ENCODE data around the gene SHB. TPM values are rescaled to one million over a fixed set of nuclear protein-coding genes. Genes with fewer than 3 reads are reported as not detected.

Gene SHB
- total RNA-seq, 1 donor = 19.9 TPM

DNA sequence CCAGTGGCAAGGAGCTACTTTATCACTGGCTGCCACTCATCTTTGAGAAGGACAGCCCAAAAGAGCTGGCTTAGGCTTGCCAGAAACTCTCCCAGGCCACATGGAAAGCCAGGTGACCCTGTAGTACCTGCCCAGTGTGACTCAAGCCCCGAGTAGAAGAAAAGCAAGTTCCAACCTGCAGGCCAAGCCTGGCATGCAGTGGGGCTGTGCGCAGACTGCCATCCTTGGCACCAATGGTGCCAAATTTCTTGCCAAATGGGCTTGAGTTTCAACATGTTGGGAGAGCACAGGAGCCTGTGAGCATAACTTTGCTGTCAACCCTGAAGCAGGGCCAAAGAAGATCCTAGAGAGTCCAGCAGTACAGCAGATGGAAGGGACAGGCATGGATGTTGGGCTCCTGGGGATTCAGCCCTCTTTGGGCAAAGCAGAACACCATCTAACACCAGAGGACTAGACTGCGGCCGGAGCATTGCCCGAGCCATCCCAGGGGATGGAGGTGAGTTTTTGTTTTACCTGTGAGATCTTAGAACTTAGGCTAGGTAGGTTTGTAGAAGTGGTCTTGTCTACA lies 27.3 kb upstream of the SHB start:
- H3K4me3 ChIP-seq (ENCODE audit: low read depth, low read length) = no peak overlapping the region
- TF ChIP-seq, protein P1, sequence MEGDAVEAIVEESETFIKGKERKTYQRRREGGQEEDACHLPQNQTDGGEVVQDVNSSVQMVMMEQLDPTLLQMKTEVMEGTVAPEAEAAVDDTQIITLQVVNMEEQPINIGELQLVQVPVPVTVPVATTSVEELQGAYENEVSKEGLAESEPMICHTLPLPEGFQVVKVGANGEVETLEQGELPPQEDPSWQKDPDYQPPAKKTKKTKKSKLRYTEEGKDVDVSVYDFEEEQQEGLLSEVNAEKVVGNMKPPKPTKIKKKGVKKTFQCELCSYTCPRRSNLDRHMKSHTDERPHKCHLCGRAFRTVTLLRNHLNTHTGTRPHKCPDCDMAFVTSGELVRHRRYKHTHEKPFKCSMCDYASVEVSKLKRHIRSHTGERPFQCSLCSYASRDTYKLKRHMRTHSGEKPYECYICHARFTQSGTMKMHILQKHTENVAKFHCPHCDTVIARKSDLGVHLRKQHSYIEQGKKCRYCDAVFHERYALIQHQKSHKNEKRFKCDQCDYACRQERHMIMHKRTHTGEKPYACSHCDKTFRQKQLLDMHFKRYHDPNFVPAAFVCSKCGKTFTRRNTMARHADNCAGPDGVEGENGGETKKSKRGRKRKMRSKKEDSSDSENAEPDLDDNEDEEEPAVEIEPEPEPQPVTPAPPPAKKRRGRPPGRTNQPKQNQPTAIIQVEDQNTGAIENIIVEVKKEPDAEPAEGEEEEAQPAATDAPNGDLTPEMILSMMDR (IDR thresholded peaks at IDR 0.05; ENCODE audit: insufficient read depth, low read depth, low read length) = no peak
- DNase-seq (ENCODE audit: low read depth) = no peak

DNA sequence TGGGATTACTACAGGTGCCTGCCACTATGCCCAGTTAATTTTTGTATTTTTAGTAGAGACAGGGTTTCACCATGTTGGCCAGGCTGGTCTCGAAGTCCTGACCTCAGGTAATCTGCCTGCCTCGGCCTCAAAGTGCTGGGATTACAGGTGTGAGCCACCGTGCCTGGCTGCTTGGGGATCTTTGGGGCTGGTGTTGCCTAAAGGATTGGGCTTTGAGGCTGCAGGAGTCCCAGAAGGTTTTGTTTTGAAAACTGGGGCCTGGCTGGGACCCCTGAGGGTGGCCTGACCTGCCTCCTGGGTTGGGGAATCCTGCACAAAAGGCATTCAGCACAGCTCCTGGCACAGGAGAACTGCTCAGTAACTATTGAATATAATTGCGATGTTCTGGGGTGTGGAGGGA lies 25.1 kb upstream of the SHB start:
- no peak for DNase-seq (ENCODE audit: low read depth)
- TF ChIP-seq, protein P1 (IDR thresholded peaks at IDR 0.05; ENCODE audit: insufficient read depth, low read depth, low read length) = no peak
- H3K4me3 ChIP-seq (ENCODE audit: low read depth, low read length) = no peak overlapping the region

DNA sequence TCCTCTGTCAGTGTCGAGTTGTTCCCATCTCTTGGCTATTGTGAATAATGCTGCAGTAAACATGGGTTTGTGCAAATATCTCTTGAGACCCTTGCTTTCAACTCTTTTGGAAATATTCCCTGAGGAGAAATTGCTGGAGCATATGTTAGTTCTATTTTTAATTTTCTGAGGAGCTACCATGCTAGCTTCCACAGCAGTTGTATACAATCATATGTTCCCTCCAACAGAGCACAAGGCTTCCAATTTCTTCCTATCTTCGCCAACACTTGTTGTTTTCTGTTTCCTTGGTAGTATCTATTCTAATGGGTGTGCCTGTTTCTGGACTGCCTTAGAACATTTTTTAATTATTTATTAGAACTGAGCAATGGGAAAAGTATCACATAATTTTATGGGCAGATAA lies 23.6 kb upstream of the SHB start:
- H3K4me3 ChIP-seq (ENCODE audit: low read depth, low read length) = no peak overlapping the region
- TF ChIP-seq, protein P1 (IDR thresholded peaks at IDR 0.05; ENCODE audit: insufficient read depth, low read depth, low read length) = no peak
- DNase-seq (ENCODE audit: low read depth) = no peak

DNA sequence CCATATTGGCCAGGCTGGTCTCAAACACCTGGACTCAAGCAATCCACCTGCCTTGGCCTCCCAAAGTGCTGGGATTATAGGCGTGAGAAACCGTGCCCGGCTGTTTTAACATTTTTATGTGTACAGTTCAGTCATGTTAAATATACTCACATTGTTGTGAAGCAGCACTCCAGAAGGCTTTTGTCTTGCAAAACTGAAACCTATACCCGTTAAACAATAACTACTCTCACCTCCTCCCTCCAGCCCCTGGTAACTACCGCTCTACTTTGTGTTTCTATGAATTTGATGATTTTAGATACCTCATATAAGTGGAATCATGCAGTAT lies 23.1 kb upstream of the SHB start:
- TF ChIP-seq, protein P1 (IDR thresholded peaks at IDR 0.05; ENCODE audit: insufficient read depth, low read depth, low read length) = no peak
- H3K4me3 ChIP-seq (ENCODE audit: low read depth, low read length) = no peak overlapping the region
- DNase-seq (ENCODE audit: low read depth) = no peak

DNA sequence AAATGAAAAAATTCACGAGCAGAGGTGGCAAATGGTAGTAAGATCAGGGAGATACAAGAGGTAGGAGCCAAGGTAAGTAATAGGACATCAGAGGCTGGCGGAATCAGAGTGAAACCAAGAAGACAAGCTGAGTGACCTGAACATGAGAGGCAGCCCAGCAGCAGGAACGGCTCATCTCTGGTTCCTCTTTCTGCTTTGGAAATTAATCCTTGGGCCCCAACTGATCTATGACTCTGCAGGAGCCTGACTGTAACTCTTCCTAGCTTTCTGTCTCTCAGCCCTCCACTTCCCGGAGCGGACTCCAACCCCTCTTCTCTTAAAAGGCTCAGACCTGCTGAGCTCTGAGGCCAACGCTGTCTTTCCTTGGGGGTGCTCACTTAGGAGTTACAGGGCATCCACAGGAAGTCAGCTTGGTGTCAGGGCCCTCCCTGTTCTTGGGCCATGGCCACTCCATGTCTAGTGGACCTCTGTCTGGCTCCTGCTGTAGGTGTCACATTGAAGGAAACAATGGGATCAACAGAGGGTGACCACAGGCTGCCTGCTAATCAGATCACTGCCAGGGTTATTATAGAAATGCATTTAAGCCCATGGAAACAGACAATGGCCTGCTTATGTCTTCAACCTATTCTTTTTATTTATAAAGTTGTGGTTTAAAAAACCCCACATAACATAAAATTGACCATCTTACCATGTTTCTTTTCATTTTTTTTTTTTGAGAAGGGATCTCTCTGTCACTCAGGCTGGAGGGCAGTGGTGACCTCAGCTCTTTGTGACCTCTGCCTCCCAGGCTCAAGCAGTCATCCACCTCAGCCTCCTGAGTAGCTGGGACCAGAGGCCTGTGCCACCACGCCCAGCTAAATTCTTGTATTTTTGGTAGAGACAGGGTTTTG lies 22.5 kb upstream of the SHB start:
- DNase-seq (ENCODE audit: low read depth) = no peak
- TF ChIP-seq, protein P1 (IDR thresholded peaks at IDR 0.05; ENCODE audit: insufficient read depth, low read depth, low read length) = no peak
- no peak overlapping the region for H3K4me3 ChIP-seq (ENCODE audit: low read depth, low read length)

DNA sequence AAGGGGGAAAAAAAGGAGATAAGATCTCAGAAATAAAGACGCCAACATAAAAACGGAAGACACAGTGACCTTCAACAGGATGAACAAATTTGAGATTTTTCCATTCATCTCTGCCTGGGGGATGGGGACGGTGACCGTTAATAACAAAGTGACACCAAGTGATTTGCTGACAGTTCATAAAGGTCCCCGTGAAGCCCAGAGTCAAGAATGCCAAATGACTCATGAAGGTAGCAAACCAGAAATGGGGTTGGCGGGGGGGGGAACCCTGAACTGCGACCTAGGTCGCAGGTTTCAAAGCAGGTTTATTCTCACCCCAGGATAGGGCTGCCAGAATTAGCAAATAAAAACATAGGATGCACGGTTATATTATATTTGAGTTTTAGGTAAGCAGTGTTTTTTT lies 21.1 kb upstream of the SHB start:
- TF ChIP-seq, protein P1 (IDR thresholded peaks at IDR 0.05; ENCODE audit: insufficient read depth, low read depth, low read length) = no peak
- H3K4me3 ChIP-seq (ENCODE audit: low read depth, low read length) = no peak overlapping the region
- no peak for DNase-seq (ENCODE audit: low read depth)
